Right lobe of liver (tissue), 4 donors: ENCODE results near the gene C1R.

Experiments used
- CTCF ChIP-seq, 4 donors: fragments of 200-600 bp in 3 of 4; fragments of 450-650 bp in 1 of 4; IDR thresholded peaks; one replicate each; pipeline versions ENCODE4 v1.5.1 to v1.8.0; 2016 to 2022; ENCODE audit warnings: antibody characterized with exemption in 4 of 4, mild to moderate bottlenecking in 2 of 4
- POLR2A ChIP-seq: fragments of 450-650 bp; IDR thresholded peaks from one replicate; pipeline ENCODE4 v1.6.1; 2017; ENCODE audit warnings: antibody characterized with exemption, mild to moderate bottlenecking
- donor health status: DM: no; HTN: no; CAD: no.
- donor health status: DM: no; HTN: no; CAD: no.
- donor health status: DM: no; HTN: yes; CAD: no.

- TF ChIP-seq CTCF (IDR thresholded peaks at IDR 0.05) (no peak), POLR2A (no peak)
These were observed 12.5 kb downstream of the C1R start for GRCh38 chr12:7079826-7080125.
